C4-2B (cell line): ENCODE measurements around the gene FXR2.

Experiments used
- ZFX ChIP-seq: fragments of 450-650 bp; IDR thresholded peaks from 2 replicates; pipeline ENCODE4 v1.6.1; 2017
- TF ChIP-seq, protein P1 (sequence below): fragments of 450-650 bp; conservative IDR thresholded peaks from 2 replicates; pipeline ENCODE4 v1.5.1; 2017; ENCODE audit warnings: mild to moderate bottlenecking

DNA sequence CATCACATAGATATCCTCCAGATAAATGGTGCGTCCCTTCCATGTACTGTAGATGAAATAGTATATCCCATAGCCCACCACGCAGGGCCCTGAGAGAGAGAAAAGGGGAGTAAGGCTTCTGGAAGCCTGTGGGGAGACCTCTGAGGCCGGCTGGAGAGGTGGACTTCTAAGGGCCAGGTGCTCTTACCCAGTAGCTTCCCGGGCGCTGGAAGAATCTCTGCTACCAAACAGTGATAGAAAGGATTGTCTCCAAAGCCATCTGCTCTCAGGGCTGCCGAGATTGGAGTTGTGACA, 12.2 kb upstream of the FXR2 start:
- TF ChIP-seq, protein P1, sequence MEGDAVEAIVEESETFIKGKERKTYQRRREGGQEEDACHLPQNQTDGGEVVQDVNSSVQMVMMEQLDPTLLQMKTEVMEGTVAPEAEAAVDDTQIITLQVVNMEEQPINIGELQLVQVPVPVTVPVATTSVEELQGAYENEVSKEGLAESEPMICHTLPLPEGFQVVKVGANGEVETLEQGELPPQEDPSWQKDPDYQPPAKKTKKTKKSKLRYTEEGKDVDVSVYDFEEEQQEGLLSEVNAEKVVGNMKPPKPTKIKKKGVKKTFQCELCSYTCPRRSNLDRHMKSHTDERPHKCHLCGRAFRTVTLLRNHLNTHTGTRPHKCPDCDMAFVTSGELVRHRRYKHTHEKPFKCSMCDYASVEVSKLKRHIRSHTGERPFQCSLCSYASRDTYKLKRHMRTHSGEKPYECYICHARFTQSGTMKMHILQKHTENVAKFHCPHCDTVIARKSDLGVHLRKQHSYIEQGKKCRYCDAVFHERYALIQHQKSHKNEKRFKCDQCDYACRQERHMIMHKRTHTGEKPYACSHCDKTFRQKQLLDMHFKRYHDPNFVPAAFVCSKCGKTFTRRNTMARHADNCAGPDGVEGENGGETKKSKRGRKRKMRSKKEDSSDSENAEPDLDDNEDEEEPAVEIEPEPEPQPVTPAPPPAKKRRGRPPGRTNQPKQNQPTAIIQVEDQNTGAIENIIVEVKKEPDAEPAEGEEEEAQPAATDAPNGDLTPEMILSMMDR = no peak
- TF ChIP-seq ZFX = no peak
